HepG2 (cell line): ENCODE measurements around the gene SLC45A1. TPM values are rescaled to one million over a fixed set of nuclear protein-coding genes. Genes with fewer than 3 reads are reported as not detected.

Experiments
- ARHGAP35 ChIP-seq: sonication (generic); formaldehyde crosslinking; IDR thresholded peaks from 2 replicates; pipeline ENCODE4 v1.9.0; 2022; ENCODE audit warnings: mild to moderate bottlenecking, inconsistent platforms, moderate library complexity, missing genetic modification reagents, borderline replicate concordance
- BORCS8-MEF2B ChIP-seq: sonication (generic); formaldehyde crosslinking; IDR thresholded peaks from 2 replicates; pipeline ENCODE4 v1.8.0; 2022; ENCODE audit warnings: mild to moderate bottlenecking, missing genetic modification reagents
- CHD2 ChIP-seq: IDR thresholded peaks from 2 replicates; pipeline ENCODE4 v1.6.1; 2011; ENCODE audit warnings: low read depth, low read length, improper control_type of control experiment
- CREB1 ChIP-seq, 2 experiments: fragments of 450-650 bp in 1 of 2; IDR thresholded peaks; 2 replicates each; pipeline ENCODE4 v1.6.1; 2016 to 2017; ENCODE audit warnings: control low read depth in 1 of 2, mild to moderate bottlenecking in 1 of 2, missing compliant biosample characterization in 1 of 2, missing genetic modification characterization in 1 of 2
- ELF1 ChIP-seq: sonication (generic); formaldehyde crosslinking; IDR thresholded peaks from 2 replicates; pipeline ENCODE4 v1.4.0; 2020; ENCODE audit warnings: missing genetic modification reagents
- HNRNPL ChIP-seq: fragments of 200-400 bp; formaldehyde crosslinking; IDR thresholded peaks from 2 replicates; pipeline ENCODE4 v1.6.1; 2017; ENCODE audit warnings: mild to moderate bottlenecking, low read depth, low read length
- ISX ChIP-seq: sonication (generic); formaldehyde crosslinking; conservative IDR thresholded peaks from 2 replicates; pipeline ENCODE4 v1.5.0; 2020; ENCODE audit warnings: missing genetic modification reagents
- KAT7 ChIP-seq: IDR thresholded peaks from 2 replicates; pipeline ENCODE4 v1.6.1; 2018; ENCODE audit warnings: borderline replicate concordance, missing compliant biosample characterization
- KLF15 ChIP-seq: sonication (generic); formaldehyde crosslinking; IDR thresholded peaks from 2 replicates; pipeline ENCODE4 v1.8.1; 2023; ENCODE audit warnings: borderline replicate concordance, mild to moderate bottlenecking, inconsistent platforms, missing genetic modification reagents, mixed read lengths
- MIER2 ChIP-seq: IDR thresholded peaks from 2 replicates; pipeline ENCODE4 v1.6.1; 2016; ENCODE audit warnings: missing biosample characterization, missing genetic modification reagents
- PTBP1 ChIP-seq: fragments of 200-400 bp; formaldehyde crosslinking; IDR thresholded peaks from 2 replicates; pipeline ENCODE4 v1.6.1; 2018; ENCODE audit warnings: low read length, low read depth; ENCODE audit not compliant: poor library complexity, severe bottlenecking
- ZFP36L2 ChIP-seq: sonication (generic); formaldehyde crosslinking; IDR thresholded peaks from 2 replicates; pipeline ENCODE4 v1.4.0; 2020; ENCODE audit warnings: missing genetic modification reagents
- ZNF260 ChIP-seq: sonication (generic); formaldehyde crosslinking; IDR thresholded peaks from 2 replicates; pipeline ENCODE4 v1.4.0; 2020; ENCODE audit warnings: missing genetic modification reagents, low read depth, mild to moderate bottlenecking, borderline replicate concordance
- ZNF530 ChIP-seq: sonication (generic); formaldehyde crosslinking; IDR thresholded peaks from 2 replicates; pipeline ENCODE4 v1.5.0; 2020; ENCODE audit warnings: low read depth, mild to moderate bottlenecking, missing genetic modification reagents
- ZNF549 ChIP-seq: sonication (generic); formaldehyde crosslinking; IDR thresholded peaks from 2 replicates; pipeline ENCODE4 v1.5.0; 2020; ENCODE audit warnings: missing genetic modification reagents
- ZNF564 ChIP-seq: sonication (generic); formaldehyde crosslinking; IDR thresholded peaks from 2 replicates; pipeline ENCODE4 v1.8.1; 2023; ENCODE audit warnings: mild to moderate bottlenecking, missing genetic modification reagents
- ZNF780A ChIP-seq: sonication (generic); formaldehyde crosslinking; IDR thresholded peaks from 2 replicates; pipeline ENCODE4 v1.8.0; 2022; ENCODE audit warnings: mild to moderate bottlenecking, missing genetic modification reagents, moderate library complexity
- ZNF883 ChIP-seq: sonication (generic); formaldehyde crosslinking; IDR thresholded peaks from 2 replicates; pipeline ENCODE4 v1.5.1; 2020; ENCODE audit warnings: mild to moderate bottlenecking, missing genetic modification reagents; ENCODE audit errors: not compliant biosample characterization
- ZSCAN29 ChIP-seq: sonication (generic); formaldehyde crosslinking; conservative IDR thresholded peaks from 2 replicates; pipeline ENCODE4 v1.4.0; 2020; ENCODE audit warnings: mild to moderate bottlenecking, missing genetic modification reagents
- ZZZ3 ChIP-seq: sonication (generic); formaldehyde crosslinking; IDR thresholded peaks from 2 replicates; pipeline ENCODE4 v1.4.0; 2020; ENCODE audit warnings: missing genetic modification reagents, mild to moderate bottlenecking, borderline replicate concordance
- polyA plus RNA-seq, 8 experiments: library from polyadenylated mRNA; depleted of rRNA in 3 of 8; stranded (reverse) in 7 of 8; unstranded in 1 of 8; fragments of >200 nt; fragmentation: Illumina TruSeq in 4 of 8; extraction: Trizol in 4 of 8; gene quantifications; 2 replicates each; pipeline versions ENCODE4 v1.2.1 to v1.2.3, GENCODE V29; 2011 to 2016; ENCODE audit warnings: low read depth in 4 of 8, missing spikeins in 1 of 8, mixed read lengths in 1 of 8; ENCODE audit not compliant: insufficient read depth in 1 of 8
- total RNA-seq, 5 experiments: library from RNA; depleted of rRNA; stranded (reverse); fragments of >200 nt; fragmentation: Illumina TruSeq; extraction: Trizol; gene quantifications; 2 replicates each; pipeline ENCODE4 v1.2.3, GENCODE V29; 2016; ENCODE audit warnings: low read depth in 1 of 5
- TF ChIP-seq, protein P1 (sequence below): sonication (generic); formaldehyde crosslinking; IDR thresholded peaks from 2 replicates; pipeline ENCODE4 v1.4.0; 2020; ENCODE audit warnings: missing genetic modification reagents
- TF ChIP-seq, protein P2 (sequence below): sonication (generic); formaldehyde crosslinking; IDR thresholded peaks from 2 replicates; pipeline ENCODE4 v1.4.0; 2020; ENCODE audit warnings: missing genetic modification reagents, borderline replicate concordance
- TF ChIP-seq, protein P3 (sequence below): sonication (generic); formaldehyde crosslinking; IDR thresholded peaks from 2 replicates; pipeline ENCODE4 v1.5.0; 2020; ENCODE audit warnings: missing genetic modification reagents

Gene SLC45A1
- total and polyA plus RNA-seq, 2 of the 13 experiments (the other 11 are each of a cell fraction or from before 2014, with no cell fraction given) = not detected

DNA sequence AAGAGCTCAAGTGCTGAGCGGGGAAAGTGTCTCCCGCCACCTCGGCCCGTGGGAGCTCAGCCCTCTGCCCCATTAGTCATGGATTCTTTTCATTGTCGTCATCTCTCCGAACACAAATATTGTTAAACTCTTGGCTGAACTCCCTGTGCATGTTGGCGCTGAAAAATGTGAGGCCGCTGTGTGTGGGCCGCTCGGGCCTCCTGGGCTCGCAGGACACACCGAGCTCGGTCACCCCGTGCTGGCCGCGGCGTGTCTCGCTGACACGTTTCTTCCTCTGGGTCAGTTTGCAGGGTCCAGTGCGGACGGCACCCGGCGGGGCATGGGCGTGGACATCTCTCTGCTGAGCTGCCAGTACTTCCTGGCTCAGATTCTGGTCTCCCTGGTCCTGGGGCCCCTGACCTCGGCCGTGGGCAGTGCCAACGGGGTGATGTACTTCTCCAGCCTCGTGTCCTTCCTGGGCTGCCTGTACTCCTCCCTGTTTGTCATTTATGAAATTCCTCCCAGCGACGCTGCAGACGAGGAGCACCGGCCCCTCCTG is 25.6 kb downstream of the SLC45A1 start (continued):
- TF ChIP-seq ZNF883 (CRISPR knock-in tag) = peak; percentile 28
- TF ChIP-seq ZNF549 = no peak
- peak; percentile 24; the same call in 1 of the 2 replicates for TF ChIP-seq CREB1 (IDR thresholded peaks at IDR 0.05)
- no peak for TF ChIP-seq CREB1 (CRISPR knock-in tag; IDR thresholded peaks at IDR 0.05)
- TF ChIP-seq KAT7 (CRISPR knock-in tag) = 0 out of 2 replicates have a peak, but pooled peaks have one; percentile 40
- no peak for TF ChIP-seq PTBP1
- TF ChIP-seq, protein P1, sequence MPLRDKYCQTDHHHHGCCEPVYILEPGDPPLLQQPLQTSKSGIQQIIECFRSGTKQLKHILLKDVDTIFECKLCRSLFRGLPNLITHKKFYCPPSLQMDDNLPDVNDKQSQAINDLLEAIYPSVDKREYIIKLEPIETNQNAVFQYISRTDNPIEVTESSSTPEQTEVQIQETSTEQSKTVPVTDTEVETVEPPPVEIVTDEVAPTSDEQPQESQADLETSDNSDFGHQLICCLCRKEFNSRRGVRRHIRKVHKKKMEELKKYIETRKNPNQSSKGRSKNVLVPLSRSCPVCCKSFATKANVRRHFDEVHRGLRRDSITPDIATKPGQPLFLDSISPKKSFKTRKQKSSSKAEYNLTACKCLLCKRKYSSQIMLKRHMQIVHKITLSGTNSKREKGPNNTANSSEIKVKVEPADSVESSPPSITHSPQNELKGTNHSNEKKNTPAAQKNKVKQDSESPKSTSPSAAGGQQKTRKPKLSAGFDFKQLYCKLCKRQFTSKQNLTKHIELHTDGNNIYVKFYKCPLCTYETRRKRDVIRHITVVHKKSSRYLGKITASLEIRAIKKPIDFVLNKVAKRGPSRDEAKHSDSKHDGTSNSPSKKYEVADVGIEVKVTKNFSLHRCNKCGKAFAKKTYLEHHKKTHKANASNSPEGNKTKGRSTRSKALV = peak; percentile 29; the same call in 1 of the 2 replicates
- TF ChIP-seq BORCS8-MEF2B (CRISPR knock-in tag) = peak; percentile 42; the same call in 1 of the 2 replicates
- peak; percentile 41; the same call in 1 of the 2 replicates for TF ChIP-seq ELF1 (CRISPR knock-in tag)
- no peak for TF ChIP-seq ZNF780A (CRISPR knock-in tag)
- TF ChIP-seq ZSCAN29 = no peak
- TF ChIP-seq MIER2 (CRISPR knock-in tag) = no peak
- TF ChIP-seq CHD2 = no peak
- TF ChIP-seq, protein P2, sequence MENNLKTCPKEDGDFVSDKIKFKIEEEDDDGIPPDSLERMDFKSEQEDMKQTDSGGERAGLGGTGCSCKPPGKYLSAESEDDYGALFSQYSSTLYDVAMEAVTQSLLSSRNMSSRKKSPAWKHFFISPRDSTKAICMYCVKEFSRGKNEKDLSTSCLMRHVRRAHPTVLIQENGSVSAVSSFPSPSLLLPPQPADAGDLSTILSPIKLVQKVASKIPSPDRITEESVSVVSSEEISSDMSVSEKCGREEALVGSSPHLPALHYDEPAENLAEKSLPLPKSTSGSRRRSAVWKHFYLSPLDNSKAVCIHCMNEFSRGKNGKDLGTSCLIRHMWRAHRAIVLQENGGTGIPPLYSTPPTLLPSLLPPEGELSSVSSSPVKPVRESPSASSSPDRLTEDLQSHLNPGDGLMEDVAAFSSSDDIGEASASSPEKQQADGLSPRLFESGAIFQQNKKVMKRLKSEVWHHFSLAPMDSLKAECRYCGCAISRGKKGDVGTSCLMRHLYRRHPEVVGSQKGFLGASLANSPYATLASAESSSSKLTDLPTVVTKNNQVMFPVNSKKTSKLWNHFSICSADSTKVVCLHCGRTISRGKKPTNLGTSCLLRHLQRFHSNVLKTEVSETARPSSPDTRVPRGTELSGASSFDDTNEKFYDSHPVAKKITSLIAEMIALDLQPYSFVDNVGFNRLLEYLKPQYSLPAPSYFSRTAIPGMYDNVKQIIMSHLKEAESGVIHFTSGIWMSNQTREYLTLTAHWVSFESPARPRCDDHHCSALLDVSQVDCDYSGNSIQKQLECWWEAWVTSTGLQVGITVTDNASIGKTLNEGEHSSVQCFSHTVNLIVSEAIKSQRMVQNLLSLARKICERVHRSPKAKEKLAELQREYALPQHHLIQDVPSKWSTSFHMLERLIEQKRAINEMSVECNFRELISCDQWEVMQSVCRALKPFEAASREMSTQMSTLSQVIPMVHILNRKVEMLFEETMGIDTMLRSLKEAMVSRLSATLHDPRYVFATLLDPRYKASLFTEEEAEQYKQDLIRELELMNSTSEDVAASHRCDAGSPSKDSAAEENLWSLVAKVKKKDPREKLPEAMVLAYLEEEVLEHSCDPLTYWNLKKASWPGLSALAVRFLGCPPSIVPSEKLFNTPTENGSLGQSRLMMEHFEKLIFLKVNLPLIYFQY (CRISPR knock-in tag) = no peak
- no peak for TF ChIP-seq ZNF260 (CRISPR knock-in tag)
- no peak for TF ChIP-seq ZNF530 (CRISPR knock-in tag)
- TF ChIP-seq ZZZ3 (CRISPR knock-in tag) = no peak
- TF ChIP-seq ZFP36L2 (CRISPR knock-in tag) = no peak
- TF ChIP-seq, protein P3, sequence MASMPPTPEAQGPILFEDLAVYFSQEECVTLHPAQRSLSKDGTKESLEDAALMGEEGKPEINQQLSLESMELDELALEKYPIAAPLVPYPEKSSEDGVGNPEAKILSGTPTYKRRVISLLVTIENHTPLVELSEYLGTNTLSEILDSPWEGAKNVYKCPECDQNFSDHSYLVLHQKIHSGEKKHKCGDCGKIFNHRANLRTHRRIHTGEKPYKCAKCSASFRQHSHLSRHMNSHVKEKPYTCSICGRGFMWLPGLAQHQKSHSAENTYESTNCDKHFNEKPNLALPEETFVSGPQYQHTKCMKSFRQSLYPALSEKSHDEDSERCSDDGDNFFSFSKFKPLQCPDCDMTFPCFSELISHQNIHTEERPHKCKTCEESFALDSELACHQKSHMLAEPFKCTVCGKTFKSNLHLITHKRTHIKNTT = no peak
- TF ChIP-seq ISX = no peak
- no peak for TF ChIP-seq ARHGAP35 (CRISPR knock-in tag)
- 0 out of 2 replicates have a peak, but pooled peaks have one; percentile 53 for TF ChIP-seq KLF15 (CRISPR knock-in tag)
- TF ChIP-seq HNRNPL = peak; percentile 87
- TF ChIP-seq ZNF564 (CRISPR knock-in tag) = no peak
